ENCODE measurements around the gene IQGAP2. TPM values are rescaled to one million over a fixed set of nuclear protein-coding genes. Genes with fewer than 3 reads are reported as not detected.
"Not testable (repeated sequence)": the region's sequence is repeated elsewhere in the genome, so short reads cannot be mapped to it uniquely, and the experiment has no call there.

IQGAP2 gene
- total RNA-seq, 1 donor from 2014 or later = 28.5 TPM

- no peak for DNase-seq (ENCODE audit: low spot score)
These were observed 329.9 kb downstream of the IQGAP2 start for GRCh38 chr5:76733049-76733417.

DNA sequence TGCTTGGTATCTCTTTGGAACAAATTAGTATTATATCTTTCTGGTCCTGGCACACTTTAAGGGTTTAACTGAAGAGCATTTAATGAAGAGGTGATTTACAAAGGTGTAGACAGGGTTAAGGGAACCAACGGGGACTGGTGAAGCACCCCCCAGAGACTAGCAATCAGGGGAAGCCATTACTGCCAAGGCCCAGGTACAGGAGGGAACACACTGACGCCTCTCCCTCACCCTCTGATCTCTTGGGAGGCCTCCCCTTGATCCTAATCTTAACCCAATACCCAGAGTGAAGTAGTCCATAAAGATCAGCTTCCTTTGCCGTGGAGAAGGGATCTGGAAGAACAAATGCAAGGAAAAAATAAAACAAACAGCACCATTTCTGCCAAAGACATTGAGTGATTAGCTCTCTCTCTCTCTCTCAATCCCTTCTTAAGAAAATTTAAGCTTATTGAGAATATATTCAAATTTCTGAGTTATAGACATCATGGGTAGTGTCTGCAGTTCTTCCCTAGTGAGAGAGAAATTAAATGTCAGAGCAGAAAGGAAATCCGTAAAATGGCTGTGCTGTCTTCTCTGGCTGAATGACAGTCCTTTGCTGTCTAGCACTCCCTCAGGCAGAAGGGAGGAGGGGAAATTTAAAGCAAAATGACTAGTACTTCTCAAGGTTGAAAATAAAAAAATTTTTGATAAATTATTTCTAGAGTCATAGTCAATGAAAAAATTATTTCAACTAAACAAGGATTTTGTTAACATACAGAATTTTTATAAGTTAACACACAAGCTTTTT, 332.9 kb downstream of the IQGAP2 start:
- DNase-seq (ENCODE audit: low spot score) = no peak

DNA sequence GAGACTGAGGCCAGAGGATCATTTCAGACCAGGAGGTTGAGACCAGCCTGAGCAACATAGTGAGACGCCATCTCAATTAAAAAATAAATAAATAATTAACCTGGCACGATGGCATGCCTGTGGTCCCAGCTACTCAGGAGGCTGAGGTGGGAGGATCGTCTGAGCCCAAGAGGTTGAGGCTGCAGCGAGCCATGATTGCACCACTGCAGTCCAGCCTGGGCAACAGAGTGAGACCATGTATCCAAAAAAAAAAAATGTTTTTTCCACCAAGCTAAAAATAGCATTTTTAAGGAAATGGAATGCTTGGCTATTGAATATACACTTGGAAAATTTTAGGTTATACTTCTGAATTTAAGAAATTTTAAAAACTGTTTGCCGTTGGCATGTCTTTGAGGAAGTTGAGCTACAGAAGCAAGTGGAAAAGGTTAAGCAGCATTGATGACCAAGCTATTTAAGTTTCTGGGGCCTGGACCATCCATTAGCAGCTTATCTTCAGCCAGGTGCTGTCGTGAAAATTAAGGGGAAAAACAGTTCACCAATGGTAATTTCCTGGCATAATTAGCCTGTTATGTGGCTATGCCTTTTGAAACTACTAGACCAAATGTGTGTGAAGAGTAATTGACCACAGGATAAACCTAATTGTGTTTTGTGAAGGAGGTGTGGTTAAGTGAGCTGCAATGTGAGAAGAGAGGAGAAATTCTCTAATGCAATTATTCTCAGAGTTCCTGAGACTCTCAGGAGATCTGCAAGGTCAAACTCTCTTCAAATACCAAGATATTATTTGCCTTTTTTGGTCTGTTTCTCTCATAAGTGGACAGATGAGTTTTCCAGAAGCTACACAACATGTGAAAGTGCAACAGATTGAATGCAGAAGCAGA, 333.8 kb downstream of the IQGAP2 start:
- no peak for DNase-seq (ENCODE audit: low spot score)

GRCh38 chr5:76737846-76738245, 334.8 kb downstream of the IQGAP2 start:
- DNase-seq (ENCODE audit: low spot score) = no peak

- DNase-seq (ENCODE audit: low spot score) = not testable (repeated sequence)
These were observed 338.4 kb downstream of the IQGAP2 start for GRCh38 chr5:76741506-76741905.

GRCh38 chr5:76742583-76742982, 339.5 kb downstream of the IQGAP2 start:
- no peak for DNase-seq (ENCODE audit: low spot score)

DNA sequence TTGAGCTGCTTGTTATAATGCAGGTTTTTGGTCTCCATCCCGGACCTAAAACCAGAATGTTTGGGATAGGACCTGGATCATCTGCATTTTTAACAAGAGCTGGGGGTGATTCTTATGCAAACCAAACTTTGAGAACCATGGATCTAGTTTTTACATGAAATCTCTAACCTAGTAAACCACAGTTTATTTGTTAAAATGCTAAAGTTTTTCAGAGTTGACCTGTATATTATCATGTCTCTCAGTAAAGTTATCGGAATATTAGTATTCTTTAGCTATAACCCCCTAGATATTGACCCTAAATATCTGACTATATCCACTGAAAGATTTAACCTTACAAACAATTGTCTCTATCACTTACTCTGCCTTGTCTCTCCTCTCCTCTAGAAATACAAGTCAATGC, 341.5 kb downstream of the IQGAP2 start:
- no peak for DNase-seq (ENCODE audit: low spot score)

- DNase-seq (ENCODE audit: low spot score) = no peak
These were observed 342.6 kb downstream of the IQGAP2 start for GRCh38 chr5:76745670-76746069.

- DNase-seq (ENCODE audit: low spot score) = no peak
These were observed 343.6 kb downstream of the IQGAP2 start for GRCh38 chr5:76746677-76747076.

- no peak for DNase-seq (ENCODE audit: low spot score)
These were observed 344.6 kb downstream of the IQGAP2 start for GRCh38 chr5:76747706-76748105.

DNA sequence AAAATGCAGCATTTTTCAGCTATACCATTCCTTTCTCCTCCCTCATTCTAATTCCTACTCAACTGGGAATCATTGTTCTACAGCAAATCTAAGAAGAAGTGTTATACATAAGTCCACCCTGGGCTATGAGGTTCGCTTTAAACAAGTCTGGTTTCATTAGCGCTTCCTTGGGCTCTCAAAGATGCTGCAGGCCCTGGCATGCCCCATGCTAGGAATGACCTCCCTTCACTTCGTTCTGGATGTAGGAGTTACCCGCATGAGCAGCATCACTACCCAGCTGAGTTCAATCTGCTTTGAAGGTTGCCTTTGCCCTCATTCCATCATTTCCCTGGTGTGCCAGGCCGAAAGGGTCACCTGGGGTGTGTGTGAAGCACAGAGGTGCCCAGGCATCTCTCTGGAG, 348.2 kb downstream of the IQGAP2 start:
- no peak for DNase-seq (ENCODE audit: low spot score)

DNA sequence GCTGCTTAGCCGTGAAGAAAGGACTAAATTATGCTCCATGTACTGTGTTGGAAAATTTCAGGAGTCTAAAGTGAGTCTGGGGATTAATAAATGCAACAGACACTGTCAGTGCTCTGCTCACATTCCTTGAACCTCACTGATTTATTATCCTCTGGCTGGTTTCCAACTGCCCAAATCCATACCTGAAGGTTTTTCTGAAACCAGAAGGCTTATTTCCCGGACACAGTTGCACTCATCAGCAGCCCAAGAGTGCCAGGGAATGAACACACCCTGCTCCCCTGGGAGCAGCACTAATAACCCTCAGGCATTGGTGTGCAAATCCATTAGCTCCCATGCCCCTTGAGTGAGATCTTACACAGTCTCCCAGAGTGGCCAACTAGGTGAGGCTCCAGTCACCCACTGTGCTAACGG, 351.6 kb downstream of the IQGAP2 start:
- no peak for DNase-seq (ENCODE audit: low spot score)

GRCh38 chr5:76755779-76756637, 352.9 kb downstream of the IQGAP2 start:
- DNase-seq (ENCODE audit: low spot score) = no peak

GRCh38 chr5:76757049-76757448, 354.0 kb downstream of the IQGAP2 start:
- no peak for DNase-seq (ENCODE audit: low spot score)

Other genes with a start within 250 kb of the IQGAP2 start
- gene F2RL2, start 220.1 kb downstream of the IQGAP2 start, total RNA-seq = 0.10 TPM